Activated CD4-positive, CD25-positive, alpha-beta regulatory T cell (primary cell): ENCODE measurements around the gene IL22RA1.

ENCODE experiments used
- DNase-seq, 4 experiments: peaks; one replicate each; lab custom pipeline; 2025; lab: John Stamatoyannopoulos, UW

IL22RA1 gene

DNA sequence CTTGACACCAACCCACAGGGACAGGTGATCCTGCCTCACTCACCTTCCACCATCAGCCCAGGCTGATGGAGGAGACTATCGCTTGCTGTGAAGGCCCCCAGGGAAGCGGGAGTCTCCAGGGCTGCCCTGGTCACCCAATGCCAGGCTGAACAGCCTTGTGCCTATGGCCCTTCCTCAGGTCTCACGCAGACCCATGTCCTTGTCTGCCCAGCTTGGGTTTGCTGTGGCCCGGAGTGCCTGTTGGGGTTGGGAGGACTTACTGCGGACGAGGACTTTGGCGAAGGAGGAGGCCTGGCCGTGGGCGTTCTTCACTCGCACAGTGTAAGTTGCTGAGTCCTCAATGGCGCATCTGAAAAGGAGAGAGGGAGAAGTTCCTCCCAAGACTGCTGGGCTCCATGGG is 45.3 kb downstream of the IL22RA1 start:
- DNase-seq: no peak

DNA sequence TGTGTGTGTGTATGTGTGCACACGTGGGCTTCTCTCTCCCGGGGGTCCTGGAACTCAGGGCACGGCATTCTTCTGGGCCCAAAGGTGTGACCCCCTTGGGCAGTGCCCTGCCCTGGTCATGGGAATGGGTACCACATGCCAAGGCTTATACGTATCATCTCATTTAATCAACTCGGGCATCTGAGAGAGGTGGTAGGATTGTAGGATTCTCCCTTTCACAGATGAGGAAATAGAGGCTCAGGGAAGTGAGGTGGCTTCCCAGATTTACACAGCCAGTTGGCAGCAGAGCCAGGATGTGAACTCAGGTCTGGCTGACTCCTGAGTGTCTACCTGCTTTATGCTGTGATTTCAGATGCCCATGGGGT is 46.2 kb downstream of the IL22RA1 start:
- no peak for DNase-seq

DNA sequence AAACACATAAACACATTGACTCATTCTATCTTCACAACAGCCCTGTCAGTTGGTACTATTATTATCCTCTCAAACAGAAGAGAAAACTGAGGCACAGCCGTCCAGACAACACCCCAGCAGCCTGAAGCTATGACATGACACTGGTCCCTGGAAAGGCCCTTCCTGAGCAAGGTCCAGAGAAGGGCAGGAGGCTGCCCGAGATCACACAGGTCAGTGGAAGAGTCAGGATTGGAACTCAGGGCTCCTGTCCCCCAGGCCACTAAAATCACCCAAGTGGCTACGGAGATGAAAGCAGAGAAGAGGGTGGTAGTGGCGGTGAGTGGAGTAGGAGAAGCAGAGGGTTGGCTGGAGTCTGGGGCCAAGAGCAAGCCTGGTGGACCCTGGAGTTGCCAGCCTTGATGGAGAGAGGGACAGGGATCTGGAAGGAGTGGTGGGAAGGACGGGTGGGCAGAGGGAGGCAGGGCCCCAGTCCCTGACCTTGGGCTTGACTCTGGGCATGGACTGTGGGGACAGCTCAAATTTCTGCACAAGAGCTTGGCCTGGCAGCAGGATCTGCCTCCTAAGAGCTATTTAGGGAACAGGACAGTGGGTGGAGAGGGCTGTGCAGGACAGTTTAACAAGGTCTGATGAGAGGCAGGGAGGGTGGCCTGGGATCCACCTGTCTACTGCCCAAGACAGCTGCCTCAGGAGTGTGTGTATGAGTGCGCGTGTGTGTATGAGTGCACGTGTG is 46.8 kb downstream of the IL22RA1 start:
- no peak for DNase-seq

DNA sequence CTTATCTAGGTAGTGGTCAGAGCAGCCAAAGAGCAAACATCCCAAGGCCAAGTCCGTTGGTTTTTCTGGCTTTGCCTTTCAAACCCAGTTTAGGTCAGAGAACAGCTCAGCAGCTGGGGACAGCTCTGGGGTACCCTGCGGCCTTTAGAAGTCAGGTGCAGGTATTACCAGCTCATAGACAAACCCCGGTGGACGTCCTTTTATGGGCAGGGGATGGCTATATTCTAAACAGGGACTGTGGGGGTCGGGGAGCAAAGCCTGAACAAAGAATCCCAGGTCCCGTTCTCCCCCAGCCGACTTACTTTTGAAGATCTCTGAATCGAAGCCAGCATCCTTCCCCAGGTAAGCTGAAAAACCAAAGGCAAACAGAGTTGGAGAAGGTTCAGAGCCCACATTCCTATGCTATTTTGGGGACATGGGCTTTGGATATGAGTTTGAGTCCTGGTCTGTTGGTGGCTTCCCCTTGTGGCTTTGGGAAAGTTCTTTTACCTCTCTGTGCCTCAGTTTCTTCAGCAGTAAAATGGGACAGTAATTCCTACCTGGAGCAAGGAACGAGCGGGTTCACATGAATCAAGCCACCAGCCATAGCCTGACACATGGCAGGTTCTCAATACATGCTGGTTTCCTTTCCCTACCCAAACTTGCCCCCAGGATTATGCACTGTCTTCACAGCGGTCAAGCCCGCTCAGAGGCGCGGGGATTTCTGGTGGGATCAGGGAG is 47.6 kb downstream of the IL22RA1 start:
- DNase-seq: no peak

DNA sequence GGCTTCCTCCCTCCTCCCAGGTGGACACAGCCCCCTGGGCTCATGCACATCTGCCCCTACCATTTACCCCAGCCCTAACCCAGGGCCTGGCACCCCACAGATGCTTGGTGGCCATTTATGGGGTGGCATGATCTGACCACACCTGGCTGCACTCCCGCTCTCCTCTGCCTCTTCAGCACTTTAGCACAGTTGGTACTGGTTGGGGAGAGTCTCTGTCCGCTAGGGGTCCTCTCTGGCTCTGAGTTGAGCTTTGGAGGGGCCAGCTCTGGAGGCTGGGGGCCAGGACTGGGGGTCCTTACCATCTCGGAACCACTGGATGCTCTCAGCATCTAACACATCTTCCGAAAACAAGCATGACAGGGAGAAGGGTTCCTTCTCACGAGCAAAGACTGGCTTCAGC is 48.4 kb downstream of the IL22RA1 start:
- DNase-seq: no peak

DNA sequence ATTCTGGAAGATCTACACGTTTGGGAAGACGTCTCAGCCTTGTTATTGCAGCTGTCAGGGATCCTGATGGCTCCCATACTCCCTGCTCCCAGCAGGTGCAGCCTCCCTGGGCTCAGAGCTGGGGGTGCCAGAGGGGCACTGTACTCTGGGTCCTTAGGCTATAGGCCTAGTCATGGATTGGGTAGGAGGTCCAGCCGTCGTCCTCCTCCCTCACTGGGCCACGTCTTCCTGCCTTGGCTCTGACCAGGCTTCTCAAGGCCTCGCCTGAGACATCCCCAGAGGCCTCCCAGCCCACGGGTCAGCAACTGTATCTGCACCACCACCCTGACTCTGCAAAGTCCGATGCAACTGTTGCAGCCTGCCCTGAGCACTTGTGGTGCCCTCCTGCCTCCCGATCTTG is 49.2 kb downstream of the IL22RA1 start:
- no peak for DNase-seq

DNA sequence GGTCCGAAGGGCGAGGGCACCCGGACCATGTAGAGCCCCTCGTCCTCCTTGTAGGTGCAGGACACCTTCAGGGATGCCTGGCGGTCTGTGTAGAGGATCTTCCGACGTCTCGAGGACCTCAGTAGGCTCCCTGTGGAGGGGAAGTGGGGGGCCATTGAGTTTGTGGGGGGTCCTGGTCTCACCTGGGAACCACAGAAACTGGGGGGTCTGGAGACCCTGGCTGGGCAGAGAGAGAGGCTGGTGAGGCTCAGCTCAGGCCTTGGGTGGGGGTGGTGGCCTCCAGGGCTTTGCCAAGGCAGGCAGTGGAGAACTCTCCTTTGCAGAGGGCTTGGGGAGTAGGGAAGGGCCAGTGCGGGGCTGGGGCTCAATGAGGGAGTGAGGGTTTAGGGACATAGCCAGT is 50.0 kb downstream of the IL22RA1 start:
- DNase-seq: no peak

DNA sequence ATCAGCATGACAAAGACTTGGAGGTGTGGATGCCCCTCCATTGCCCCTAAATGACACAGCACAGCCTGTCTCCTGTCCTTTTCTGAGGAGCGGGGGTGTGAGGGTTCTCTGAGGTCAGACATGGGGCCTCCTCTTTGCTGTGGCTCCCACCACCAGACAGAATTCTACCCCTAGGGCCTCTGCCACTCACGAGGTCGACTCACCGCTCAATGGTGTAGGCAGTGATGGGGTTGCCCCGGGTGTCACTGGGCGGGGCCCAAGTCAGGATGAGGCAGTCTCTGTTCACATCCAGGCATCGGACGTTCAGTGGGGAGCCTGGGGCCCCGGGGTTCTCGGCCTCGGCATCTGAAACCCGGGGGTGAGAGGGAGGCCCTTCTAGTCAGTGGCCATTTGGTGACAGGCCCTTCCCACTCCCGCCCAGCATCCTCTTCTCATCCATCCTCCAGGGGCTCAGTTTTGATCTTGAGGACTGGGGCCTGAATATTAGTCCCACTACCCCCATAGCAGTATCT is 50.9 kb downstream of the IL22RA1 start:
- DNase-seq: no peak

DNA sequence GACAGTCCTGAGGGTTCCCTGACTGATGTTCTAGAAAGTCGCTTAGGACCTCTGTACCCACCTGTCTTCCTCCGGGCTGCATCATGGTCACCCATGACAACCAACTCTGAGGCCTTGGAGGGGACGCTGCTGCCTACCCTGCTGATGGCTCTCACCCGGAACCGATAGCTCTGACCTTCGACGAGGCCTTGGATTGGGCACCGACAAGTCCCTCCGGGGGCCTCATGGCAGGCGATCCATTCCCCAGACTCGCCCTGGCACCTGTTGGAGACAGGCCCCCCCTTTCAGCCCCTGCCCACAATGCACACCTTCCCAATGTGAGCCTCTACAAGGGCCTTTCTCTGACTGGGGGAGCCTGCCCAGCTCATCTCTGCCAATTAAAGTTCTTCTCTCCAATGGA is 52.2 kb downstream of the IL22RA1 start:
- no peak for DNase-seq

DNA sequence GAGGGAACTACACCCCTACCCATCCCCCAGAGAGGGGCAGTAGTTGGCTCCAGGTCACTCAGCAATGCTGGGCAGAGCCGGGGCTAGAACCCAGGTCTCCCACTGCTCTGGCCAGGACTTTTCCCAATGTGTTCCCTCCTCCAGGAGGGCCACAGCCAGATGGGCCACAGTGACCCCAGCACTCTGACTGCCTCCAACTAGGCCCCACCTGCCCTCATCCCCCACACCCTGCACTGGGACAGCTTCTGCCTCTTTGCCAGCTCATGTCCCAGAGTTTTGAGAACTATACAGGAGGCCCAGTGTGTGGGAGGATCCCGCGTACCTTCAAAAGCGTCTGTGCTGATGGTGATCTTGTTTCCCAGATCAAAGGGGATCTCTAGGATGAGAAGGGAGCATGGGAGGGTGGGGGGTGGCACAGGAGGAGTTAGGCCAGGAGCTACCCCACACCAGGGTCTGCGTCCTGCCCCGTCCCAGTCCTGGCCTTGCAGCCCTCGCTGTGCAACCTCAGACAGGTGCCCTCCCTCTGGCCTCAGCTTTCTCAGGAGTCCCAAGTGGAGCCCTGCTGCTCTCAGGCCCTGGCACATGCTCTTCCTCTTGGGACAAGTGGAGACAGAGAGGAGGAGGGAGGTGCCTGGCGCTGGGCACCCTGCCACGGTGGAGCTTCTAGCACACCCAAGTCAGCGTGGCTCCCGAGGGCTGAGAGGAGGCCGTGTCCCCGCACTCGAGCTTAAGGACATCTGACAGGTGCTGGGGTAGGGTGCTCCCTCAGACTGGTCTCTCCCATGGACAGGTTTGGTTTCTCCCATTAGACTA is 53.0 kb downstream of the IL22RA1 start:
- DNase-seq: no peak

DNA sequence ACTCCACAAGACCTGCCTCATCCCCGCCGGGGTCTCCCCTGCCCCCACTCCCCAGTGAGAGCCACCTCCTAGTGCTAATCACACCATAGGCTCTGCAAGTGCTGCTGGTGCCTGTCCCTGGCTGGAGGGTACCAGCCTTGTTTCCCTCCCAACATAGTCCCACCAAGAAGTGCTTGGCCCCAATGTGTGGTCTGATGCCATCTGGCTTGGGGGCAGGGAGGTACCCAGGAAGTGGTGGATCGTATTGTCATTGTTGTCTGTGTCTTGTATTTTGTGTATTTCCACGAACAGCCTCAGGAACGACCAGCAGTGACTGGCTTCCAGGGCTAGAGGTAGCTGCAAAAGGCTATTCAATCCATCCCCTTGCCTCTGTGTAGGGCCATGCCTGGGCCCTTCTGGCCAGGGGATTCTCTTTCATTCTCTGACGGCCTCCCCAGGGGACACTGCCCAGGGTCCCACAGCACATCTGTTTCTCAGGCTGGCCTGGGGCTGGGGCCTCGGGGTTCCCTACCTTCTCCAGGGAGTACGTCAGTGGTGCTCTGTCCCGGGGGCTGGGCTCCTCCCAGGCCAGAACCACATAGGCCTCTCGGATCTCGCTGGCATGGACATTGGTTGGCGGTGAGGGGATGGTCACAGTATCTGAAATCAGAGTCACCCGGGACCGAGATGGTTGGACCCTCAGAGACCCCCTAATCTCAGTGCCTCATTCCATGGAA is 53.8 kb downstream of the IL22RA1 start:
- no peak for DNase-seq

DNA sequence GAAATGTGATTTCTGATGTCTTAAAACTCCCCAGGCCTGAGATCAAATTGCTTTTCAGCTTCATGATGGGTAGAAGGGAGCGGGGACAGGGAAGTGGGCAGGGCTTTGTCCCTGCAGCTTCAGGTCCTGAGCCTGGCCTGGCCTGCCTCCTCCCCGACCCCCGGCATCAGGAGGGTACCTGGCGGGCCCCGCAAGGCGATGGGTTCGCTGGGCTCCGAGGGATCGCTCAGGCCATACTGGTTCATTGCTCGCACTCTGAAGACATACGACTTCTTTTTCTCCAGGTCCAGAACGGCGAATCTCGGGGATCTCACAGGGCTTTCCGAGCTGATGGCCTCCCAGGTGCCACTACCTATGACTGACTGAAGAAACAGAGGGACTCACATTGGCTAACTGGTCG is 56.5 kb downstream of the IL22RA1 start:
- no peak for DNase-seq

DNA sequence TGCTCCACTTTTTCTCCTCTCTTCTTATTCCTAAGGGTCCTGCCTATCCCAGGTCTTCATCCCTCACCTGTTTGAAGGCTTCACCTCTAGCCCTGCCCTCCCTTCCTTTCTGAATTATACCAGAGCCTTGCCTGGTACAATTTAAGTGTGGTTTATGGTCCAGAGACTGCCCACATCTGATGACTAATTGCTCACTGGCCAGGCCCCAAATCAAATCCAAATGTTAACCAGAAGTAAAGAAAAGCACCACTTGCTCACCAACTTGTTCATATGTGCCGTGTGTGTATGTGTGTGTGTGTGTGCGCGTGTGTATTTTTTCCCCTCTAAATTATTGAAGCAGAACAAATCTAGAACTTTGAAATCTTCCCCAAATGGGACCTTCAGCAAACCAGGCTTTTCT is 57.4 kb downstream of the IL22RA1 start:
- no peak for DNase-seq

DNA sequence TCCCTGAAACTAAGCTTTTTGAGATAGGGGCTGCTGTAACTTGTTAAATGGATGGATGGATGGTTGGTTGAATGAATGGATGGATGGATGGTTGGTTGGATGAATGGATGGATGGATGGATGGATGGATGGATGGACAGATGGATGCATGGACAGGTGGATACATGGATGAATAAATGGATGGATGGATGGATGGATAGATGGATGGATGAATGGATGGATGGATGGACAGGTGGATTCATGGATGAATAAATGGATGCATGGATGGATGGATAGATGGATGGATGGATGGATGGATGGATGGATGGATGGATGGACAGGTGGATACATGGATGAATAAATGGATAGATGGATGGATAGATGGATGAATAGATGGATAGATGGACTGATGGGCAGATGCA is 57.9 kb downstream of the IL22RA1 start:
- DNase-seq: no peak

DNA sequence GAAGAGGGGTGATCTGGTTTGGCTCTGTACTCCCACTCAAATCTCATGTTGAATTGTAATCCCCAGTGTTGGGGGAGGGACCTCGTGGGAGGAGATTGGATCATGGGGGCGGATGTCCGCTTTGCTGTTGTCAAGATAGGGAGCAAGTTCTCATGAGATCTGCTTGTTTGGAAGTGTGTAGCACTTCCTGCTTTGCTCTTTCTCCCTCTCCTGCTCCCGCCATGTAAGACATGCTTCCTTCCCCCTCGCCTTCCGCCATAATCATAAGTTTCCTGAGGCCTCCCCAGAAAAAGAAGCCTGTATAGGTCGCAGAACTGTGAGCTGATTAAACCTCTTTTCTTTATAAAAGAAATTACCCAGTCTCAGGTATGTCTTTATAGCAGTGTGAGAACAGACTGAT is 58.9 kb downstream of the IL22RA1 start:
- DNase-seq: no peak

DNA sequence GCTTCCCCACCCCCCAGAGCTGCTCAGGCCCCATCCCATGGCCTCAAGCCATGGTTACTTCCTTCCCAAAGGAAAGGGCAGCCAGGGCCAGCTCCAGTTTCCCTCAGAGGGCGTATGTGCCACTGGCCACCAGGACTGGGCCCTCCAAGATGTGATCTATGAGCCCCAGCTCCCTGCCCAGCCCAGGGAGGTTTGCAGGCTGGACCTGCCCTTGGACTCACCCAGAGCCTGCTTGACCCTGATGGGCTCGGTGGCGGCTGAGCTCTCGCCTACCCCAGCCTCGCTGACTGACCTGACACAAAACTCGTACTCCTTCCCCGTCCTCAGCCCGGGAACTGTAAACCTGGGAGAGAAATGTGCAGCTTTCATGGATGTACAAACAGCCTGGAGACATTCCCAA is 60.6 kb downstream of the IL22RA1 start:
- no peak for DNase-seq

DNA sequence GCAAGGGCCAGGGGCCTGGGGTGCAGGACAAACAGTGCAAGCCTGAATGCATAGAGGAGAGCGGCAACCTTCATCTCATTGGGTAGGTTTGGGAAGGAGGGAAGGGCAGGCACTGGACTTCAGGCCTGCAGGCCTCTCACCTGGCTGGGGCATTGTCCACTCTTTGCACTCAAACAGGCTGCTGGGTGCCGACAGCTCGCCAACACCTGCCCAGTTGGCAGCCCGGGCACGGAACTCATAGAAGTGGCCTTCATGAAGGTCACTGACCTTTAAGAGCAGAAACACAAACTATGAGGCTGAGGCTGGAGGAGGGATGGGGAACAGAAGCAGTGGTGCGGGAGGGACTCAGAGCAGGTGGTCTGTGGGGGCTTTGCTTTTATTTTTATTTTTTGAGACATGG is 61.8 kb downstream of the IL22RA1 start:
- DNase-seq: no peak

DNA sequence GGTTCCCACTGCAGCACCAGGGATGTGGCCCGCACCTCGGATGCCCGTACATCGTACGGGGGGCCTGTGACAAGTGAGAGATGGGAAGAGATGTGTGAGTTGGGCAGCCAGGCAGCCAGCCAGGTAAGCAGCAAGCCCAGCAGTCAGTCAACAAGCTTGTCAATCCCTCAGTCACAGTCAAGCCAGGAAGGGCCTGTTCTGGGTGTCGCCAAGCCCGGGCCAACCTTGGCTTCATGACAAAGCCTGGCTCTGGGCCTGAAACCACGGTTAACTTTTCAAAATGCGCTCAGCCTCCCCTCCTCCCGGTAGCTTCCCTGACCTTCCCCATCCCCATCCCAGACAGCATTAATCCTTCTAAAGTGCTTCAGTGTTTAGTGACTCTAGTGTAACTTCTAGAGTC is 62.8 kb downstream of the IL22RA1 start:
- no peak for DNase-seq

DNA sequence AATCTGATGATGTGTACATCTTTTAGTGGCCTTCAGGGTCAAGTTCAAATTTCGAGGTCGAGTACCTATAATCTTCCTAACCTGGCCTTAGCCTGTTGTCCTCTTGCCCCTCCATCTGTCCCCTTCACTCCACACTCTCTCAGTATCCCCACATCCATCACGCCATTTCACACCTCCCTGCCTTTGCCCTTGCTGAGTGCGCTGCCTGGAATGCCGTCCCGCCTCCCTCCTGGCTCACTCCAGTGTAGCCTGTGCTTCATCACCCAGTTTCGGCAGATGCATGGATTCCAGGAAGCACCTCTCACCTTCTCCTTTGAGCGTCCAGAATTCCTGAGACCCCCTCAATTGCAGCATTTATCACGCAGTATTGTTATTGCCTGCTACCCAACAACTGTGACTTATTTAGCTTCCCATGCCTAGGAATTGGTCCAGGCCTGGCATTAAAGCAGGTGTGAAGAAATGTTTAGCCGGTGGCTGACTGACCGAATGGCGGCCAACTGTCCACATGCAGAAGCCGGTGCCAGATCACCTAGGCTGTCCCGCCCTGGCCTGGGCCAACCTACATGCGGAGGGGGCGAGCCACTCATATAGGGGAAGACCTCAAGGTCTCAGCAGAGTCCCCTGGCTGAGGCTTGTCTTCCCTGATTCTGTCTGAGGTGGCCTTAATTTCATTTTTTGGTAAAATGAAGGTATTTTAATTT is 65.5 kb downstream of the IL22RA1 start:
- DNase-seq: no peak

DNA sequence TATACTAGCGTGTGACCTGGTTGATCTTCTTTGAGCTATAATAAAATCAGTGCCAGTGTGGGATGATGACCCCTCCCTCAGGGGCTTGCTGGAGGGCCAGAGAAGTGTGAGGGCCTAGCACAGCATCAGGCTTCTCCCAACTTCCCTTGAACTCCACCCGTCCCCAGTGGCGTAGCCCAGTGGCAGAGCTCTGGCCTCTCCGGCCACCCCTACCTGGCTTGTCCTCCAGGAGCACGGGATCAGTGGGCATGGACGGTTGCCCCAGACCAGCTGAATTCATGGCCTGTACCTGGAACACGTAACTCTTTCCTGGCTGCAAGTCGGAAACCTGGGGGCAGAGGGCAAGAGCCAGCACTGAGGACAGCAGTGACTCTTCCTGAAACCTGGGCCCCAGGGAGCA is 67.0 kb downstream of the IL22RA1 start:
- no peak for DNase-seq

DNA sequence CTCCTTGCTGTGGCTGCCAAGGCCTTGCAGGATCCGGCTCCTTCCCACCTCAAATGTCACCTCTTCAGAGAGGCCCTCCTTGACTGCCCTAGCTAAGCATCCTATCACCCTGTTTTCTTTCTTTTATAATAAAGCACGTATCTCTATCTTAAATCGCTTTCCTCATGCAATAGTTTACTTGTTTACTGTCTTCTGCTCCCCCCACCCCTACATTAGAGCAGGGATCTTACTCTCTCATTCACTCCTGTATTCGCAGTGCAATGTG is 67.4 kb downstream of the IL22RA1 start:
- no peak for DNase-seq
